ENCODE results near the gene ATRNL1.
"Not testable (repeated sequence)": the region's sequence is repeated elsewhere in the genome, so short reads cannot be mapped to it uniquely, and the experiment has no call there.

ATRNL1 gene

GRCh38 chr10:115335366-115335765, 242.2 kb downstream of the ATRNL1 start:
- TF ChIP-seq, protein P1, sequence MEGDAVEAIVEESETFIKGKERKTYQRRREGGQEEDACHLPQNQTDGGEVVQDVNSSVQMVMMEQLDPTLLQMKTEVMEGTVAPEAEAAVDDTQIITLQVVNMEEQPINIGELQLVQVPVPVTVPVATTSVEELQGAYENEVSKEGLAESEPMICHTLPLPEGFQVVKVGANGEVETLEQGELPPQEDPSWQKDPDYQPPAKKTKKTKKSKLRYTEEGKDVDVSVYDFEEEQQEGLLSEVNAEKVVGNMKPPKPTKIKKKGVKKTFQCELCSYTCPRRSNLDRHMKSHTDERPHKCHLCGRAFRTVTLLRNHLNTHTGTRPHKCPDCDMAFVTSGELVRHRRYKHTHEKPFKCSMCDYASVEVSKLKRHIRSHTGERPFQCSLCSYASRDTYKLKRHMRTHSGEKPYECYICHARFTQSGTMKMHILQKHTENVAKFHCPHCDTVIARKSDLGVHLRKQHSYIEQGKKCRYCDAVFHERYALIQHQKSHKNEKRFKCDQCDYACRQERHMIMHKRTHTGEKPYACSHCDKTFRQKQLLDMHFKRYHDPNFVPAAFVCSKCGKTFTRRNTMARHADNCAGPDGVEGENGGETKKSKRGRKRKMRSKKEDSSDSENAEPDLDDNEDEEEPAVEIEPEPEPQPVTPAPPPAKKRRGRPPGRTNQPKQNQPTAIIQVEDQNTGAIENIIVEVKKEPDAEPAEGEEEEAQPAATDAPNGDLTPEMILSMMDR (IDR thresholded peaks at IDR 0.05), result no peak
- no peak overlapping the region for H3K4me3 ChIP-seq (ENCODE audit: low read depth in 1 of 2, low read length in 1 of 2)
- no peak overlapping the region for H3K27ac ChIP-seq
- no peaks in the 10 kb centered on the region for H3K36me3 ChIP-seq
- no peaks in the 10 kb centered on the region for H3K27me3 ChIP-seq
- no peaks in the 10 kb centered on the region for H3K4me1 ChIP-seq (ENCODE audit: control insufficient read depth in 1 of 2, insufficient read depth in 1 of 2, low read depth in 1 of 2, low read length in 1 of 2)
- no peaks in the 10 kb centered on the region for H3K9me3 ChIP-seq

DNA sequence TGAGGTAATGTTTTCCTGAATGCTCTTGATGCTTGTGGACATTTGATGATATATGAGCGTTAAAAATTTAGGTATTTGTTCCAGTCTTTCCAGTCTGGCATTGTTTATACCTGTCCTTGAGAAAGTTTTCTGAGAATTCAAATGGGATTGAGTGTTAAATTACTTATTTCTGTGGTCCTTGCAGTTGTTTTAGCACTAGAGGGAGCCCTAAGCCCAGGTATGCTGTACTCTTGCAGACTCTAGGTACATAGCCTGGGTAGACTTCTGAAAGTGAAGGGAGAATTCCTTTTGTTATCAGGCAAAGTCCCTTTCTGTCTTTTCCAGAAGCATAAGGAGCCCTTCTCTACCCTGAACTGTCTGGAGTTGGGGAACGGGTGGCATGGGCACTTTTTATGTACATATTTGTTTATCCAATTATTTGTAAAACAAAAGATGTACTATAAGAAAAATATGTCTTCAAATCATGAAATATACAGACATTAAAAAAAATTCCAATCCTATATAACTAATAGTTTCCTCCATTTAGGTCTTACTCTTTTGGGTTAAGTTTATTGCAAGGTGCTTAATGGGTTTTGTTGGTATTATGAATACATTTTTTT, 262.1 kb downstream of the ATRNL1 start:
- TF ChIP-seq, protein P1 (IDR thresholded peaks at IDR 0.05), result no peak
- Histone ChIP-seq H3K27me3 (no peaks in the 10 kb centered on the region), H3K4me1 (ENCODE audit: control insufficient read depth in 1 of 2, insufficient read depth in 1 of 2, low read depth in 1 of 2, low read length in 1 of 2) (no peaks in the 10 kb centered on the region), H3K9me3 (no peaks in the 10 kb centered on the region), H3K36me3 (no peaks in the 10 kb centered on the region), H3K27ac (no peak overlapping the region), H3K4me3 (ENCODE audit: low read depth in 1 of 2, low read length in 1 of 2) (no peak overlapping the region)

DNA sequence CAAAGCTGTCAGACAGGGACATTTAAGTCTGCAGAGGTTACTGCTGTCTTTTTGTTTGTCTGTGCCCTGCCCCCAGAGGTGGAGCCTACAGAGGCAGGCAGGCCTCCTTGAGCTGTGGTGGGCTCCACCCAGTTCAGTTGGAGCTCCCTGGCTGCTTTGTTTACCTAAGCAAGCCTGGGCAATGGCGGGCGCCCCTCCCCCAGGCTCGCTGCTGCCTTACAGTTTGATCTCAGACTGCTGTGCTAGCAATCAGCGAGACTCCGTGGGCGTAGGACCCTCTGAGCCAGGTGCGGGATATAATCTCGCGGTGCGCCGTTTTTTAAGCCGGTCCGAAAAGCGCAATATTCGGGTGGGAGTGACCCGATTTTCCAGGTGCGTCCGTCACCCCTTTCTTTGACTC, 274.8 kb downstream of the ATRNL1 start:
- not testable (repeated sequence) for H3K4me3 ChIP-seq (ENCODE audit: low read depth in 1 of 2, low read length in 1 of 2); H3K27me3 ChIP-seq; H3K27ac ChIP-seq; H3K9me3 ChIP-seq; H3K36me3 ChIP-seq; H3K4me1 ChIP-seq (ENCODE audit: control insufficient read depth in 1 of 2, insufficient read depth in 1 of 2, low read depth in 1 of 2, low read length in 1 of 2)

DNA sequence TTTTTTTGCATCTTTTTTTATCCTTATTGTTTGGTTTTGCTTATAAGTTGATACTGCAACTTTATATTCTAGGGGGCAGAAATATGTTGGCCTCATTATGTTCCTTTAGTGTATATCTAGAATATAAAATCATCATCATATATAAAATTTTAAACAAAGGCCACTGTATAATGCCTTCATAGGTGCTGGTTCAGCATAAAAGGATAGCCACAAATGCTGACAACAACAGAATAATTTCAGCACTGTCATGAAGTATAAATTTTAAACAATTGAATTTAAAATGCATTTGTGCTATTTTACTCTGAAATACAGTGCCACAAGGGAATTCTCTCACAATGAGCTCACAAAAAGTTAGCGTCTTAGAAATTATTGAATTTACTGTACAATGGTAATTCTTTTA, 285.9 kb downstream of the ATRNL1 start:
- TF ChIP-seq, protein P1 (IDR thresholded peaks at IDR 0.05), result no peak
- Histone ChIP-seq H3K36me3 (no peaks in the 10 kb centered on the region), H3K27ac (no peak overlapping the region), H3K4me3 (ENCODE audit: low read depth in 1 of 2, low read length in 1 of 2) (no peak overlapping the region), H3K9me3 (no peaks in the 10 kb centered on the region), H3K4me1 (ENCODE audit: control insufficient read depth in 1 of 2, insufficient read depth in 1 of 2, low read depth in 1 of 2, low read length in 1 of 2) (no peaks in the 10 kb centered on the region), H3K27me3 (no peaks in the 10 kb centered on the region)

DNA sequence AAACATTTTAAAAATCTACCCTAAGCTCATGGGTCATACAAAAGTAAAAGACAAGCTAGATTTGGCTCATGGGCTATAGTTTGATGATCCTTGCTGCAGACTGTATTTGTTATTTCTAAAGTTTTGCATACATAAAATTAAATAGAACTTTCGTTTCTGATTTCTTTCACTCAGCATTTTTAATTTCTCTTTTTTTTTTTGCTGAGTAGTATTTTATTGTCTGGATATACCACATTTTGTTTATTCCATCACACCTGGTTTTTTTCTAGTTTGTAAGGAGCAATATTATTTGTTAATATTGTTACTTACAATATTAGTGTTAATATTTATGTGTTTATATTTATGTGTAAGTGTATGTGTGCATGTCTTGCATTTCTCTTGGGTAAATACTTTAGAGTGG, 291.5 kb downstream of the ATRNL1 start:
- H3K27me3 ChIP-seq, result no peaks in the 10 kb centered on the region
- H3K27ac ChIP-seq, result no peak overlapping the region
- no peaks in the 10 kb centered on the region for H3K9me3 ChIP-seq

GRCh38 chr10:115390607-115391006, 297.4 kb downstream of the ATRNL1 start:
- H3K36me3 ChIP-seq, result no peaks in the 10 kb centered on the region
- no peaks in the 10 kb centered on the region for H3K27me3 ChIP-seq
- TF ChIP-seq, protein P1 (IDR thresholded peaks at IDR 0.05), result no peak
- no peak overlapping the region for H3K27ac ChIP-seq
- H3K9me3 ChIP-seq, result no peaks in the 10 kb centered on the region
- H3K4me3 ChIP-seq (ENCODE audit: low read depth in 1 of 2, low read length in 1 of 2), result no peak overlapping the region
- no peaks in the 10 kb centered on the region for H3K4me1 ChIP-seq (ENCODE audit: control insufficient read depth in 1 of 2, insufficient read depth in 1 of 2, low read depth in 1 of 2, low read length in 1 of 2)

More for the DNA sequence above, 291.5 kb downstream of the ATRNL1 start:
- Histone ChIP-seq H3K4me1 (ENCODE audit: control insufficient read depth in 1 of 2, insufficient read depth in 1 of 2, low read depth in 1 of 2, low read length in 1 of 2) (no peaks in the 10 kb centered on the region), H3K4me3 (ENCODE audit: low read depth in 1 of 2, low read length in 1 of 2) (no peak overlapping the region), H3K36me3 (no peaks in the 10 kb centered on the region)
- TF ChIP-seq, protein P1 (IDR thresholded peaks at IDR 0.05), result no peak
